Measurements from ENCODE around the gene HERC6.

- TF ChIP-seq KLF9 (tag by site-specific recombination; IDR thresholded peaks at IDR 0.05; ENCODE audit: low read depth) (no peak), ZNF404 (tag by site-specific recombination; IDR thresholded peaks at IDR 0.05) (no peak), ZNF610 (tag by site-specific recombination; IDR thresholded peaks at IDR 0.05; ENCODE audit: borderline replicate concordance) (no peak), ZNF311 (tag by site-specific recombination; IDR thresholded peaks at IDR 0.05; ENCODE audit: borderline replicate concordance) (no peak), GLI4 (tag by site-specific recombination; IDR thresholded peaks at IDR 0.05) (no peak), ZNF830 (tag by site-specific recombination; IDR thresholded peaks at IDR 0.05; ENCODE audit: low read depth) (no peak), REST (tag by site-specific recombination; IDR thresholded peaks at IDR 0.05) (no peak), ZNF148 (tag by site-specific recombination; IDR thresholded peaks at IDR 0.05; ENCODE audit: borderline replicate concordance) (no peak), ZNF660 (tag by site-specific recombination; IDR thresholded peaks at IDR 0.05) (no peak)
- TF ChIP-seq, protein P1, sequence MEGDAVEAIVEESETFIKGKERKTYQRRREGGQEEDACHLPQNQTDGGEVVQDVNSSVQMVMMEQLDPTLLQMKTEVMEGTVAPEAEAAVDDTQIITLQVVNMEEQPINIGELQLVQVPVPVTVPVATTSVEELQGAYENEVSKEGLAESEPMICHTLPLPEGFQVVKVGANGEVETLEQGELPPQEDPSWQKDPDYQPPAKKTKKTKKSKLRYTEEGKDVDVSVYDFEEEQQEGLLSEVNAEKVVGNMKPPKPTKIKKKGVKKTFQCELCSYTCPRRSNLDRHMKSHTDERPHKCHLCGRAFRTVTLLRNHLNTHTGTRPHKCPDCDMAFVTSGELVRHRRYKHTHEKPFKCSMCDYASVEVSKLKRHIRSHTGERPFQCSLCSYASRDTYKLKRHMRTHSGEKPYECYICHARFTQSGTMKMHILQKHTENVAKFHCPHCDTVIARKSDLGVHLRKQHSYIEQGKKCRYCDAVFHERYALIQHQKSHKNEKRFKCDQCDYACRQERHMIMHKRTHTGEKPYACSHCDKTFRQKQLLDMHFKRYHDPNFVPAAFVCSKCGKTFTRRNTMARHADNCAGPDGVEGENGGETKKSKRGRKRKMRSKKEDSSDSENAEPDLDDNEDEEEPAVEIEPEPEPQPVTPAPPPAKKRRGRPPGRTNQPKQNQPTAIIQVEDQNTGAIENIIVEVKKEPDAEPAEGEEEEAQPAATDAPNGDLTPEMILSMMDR (tag by site-specific recombination; IDR thresholded peaks at IDR 0.05): no peak
Measured at GRCh38 chr4:88441696-88442095, 63.0 kb downstream of the HERC6 start.

Data from HEK293 (cell line).